A172 (cell line): ENCODE measurements around the gene ZBTB44. TPM values are rescaled to one million over a fixed set of nuclear protein-coding genes. Genes with fewer than 3 reads are reported as not detected.

Source experiments
- DNase-seq: peaks from one replicate; pipeline ENCODE4 v3.0.0-alpha.2; 2015; ENCODE audit warnings: low spot score
- total RNA-seq: library from RNA; depleted of rRNA; stranded (reverse); fragments of >200 nt; shearing (Covaris generic); gene quantifications from 2 replicates; pipeline ENCODE4 v1.2.3, GENCODE V29; 2014

The ZBTB44 gene
- total RNA-seq, 1 experiment from 2014 or later: 14.5 TPM

DNA sequence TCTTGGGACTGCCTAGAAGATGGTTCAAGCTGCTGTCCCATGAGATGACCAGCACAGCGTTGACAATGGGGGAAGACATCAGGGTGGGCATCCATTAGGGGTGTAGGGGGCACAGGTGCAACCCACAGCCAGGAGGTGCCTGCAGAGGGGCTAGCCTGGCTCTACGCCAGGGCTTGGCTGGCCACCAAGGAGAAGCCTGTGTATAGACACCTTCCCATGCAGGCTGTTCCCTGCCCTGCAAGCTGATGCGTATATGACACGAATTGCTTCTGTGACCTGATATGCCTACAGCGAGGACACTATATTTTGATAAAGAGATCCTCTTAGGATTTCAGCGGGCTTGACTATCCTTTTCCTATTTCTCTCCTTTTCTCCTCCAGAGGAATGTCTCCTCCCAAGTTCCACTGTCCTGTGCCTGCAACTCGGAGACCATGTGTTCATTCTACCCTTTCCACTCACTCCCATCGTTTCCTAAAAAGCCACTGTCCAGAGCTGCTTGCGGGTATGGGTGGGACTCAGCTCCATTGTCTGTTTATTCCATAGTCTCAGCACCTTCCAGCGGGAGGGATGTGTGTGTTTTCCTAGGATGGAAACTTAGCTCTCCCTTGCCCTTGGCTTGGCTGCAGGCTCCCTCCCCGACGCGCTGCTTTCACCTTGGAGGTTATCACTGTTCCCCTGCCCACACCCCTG, 99.0 kb downstream of the ZBTB44 start:
- DNase-seq: no peak

DNA sequence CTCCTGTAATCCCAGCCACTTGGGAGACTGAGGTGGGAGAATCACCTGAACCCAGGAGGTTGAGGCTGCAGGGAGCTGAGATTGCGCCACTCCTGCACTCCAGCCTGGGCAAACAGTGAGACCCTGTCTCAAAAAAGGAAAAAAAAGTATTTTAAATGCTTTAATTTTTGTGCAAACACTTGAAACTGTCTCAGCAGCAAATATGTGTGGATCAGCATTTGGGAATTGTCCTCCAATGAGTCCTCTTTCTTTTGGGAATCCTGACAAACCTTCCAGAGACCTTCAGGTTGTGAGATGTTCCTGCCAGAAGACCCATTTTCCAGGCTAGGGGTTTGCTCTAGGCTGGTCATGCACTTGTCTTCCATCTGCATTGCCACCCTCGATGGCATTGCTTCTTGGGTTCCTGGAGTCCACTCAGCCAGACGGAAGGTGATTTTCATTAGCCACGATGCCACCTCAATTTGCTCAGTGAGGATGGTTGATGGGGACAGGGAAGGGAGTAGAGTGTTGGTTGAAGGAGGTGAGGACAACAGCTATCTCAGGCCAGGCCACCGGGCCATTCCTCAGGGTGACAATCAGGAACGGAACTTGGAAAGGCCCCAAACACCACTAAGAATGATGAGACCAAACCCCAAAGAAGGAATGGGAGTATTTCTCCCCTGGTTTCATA, 99.7 kb downstream of the ZBTB44 start:
- DNase-seq: no peak

DNA sequence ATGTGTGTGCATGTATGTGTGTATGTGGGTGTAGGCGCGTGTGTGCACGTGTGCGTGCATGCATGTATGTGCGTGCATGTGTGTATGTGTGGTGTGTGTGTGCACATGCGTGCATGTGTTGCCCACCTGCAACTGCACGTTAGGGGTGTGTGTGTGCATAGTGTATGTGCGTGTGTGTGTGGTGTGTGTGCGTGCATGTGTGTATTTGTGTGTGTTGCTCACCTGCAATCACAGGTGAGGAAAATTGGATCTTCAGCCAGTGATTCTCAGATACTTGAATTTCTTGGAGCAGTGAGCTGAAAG, 100.8 kb downstream of the ZBTB44 start:
- DNase-seq: no peak

DNA sequence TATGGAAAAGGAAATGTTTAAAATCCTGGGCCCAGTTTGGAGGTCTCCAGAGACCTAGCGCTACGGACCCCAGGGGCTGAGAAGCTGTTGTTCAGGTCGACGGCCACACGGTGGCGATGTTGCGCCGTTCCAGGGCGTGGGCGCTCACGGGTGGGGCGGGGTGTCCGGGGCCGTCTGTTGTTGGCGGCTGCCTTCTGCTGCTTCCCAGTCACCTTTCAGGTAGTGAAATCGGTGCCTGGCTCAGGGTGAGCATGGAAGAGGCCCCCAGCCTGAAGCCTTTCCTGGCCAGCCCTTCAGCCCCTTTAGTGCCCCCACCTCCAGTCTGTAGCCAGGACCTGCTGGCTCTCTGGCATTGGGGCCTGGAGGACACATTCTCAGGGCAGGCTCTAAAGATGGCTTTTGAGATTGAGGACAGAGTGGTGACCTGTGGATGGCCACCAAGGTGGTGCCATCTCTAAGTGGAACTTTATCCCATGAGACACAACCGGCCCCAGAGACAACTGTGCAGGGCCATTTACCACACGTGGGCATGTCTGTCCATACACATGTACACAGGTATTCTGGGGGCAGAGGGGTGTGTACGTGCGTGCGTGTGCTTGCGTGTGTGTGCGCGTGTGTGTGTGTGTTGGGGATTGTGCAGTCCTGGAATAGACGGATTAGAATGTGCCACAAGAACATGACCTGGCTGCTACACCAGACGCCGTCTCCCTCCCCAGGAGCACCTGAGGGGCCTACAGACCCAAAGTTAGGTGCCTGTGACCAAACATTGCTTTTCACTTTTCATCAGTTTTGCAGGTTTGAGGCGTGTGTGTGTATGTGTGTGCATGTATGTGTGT, 101.4 kb downstream of the ZBTB44 start:
- DNase-seq: no peak

DNA sequence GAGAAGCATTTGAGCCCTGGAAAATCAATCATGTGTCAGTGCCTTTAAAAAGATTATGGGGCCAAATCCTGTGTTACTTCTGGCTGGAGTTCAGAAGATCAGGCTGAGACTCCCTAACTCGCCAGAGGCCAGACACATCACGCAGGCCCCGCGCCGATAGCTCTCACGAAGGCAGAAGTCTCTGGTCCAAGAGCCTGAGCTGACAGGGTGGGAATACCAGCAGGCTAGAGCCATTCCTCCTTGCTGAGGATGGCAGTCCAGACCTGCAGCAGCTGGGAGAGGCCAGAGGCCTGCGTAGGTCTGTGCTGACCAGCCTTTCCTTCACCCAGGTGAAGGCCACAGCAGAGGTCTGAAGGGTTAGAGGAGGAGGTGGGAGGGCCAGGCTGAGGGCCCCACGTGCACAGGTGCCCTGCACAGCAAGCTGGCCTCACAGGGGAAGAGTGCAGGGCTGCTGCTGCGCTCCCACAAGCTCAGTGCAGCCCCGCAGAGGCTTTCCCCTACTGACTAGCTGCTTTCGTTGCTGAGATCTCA, 102.2 kb downstream of the ZBTB44 start:
- DNase-seq: no peak

DNA sequence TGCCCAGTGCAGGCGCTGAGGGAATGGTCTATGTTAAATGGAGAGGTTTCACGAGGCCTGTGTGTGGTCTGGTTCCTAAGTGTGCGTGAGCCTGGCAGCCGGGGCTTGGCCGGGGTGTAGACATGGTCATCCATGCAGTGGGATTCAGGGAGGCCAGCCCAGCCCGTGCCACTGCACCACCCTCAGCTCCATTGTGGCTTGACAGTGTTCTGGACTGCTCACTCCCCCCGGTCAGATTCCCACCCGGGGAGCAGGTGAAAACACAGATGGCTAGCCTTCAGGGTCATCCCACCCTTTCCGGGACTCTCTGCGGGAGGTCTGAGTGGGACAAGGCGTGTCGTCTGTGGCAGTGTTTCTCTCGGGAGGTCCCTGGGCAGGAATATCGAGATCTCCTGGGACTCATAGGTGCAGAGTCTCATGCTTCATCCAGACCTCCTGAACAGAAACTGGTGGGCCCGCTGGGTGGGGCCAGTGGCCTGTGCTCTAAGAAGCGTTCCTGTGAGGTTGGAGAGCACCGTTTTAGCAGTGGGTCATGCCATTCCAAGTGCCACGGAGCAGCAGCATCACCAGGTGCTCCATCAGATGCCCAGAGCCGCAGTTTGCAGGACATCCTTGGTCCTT, 102.8 kb downstream of the ZBTB44 start:
- no peak for DNase-seq

DNA sequence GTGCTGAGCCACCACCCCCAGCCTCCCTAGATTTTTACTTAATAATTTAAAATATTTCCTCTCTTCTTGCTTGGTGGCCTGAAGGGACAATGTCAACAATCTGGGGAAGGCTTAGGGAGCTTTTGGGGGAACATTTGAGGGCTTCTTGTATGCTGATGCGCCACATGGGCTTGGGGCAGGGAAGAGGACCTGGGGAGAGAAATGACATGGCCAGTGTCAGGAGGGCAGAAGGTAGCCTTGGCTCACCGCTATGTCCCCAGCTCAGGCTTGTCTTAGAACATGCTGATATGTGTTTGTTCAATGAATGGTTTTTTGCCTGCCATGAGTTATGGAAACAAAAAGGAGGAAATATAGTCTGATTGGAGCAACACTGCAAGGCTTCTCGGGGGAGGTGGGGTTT, 103.6 kb downstream of the ZBTB44 start:
- no peak for DNase-seq

DNA sequence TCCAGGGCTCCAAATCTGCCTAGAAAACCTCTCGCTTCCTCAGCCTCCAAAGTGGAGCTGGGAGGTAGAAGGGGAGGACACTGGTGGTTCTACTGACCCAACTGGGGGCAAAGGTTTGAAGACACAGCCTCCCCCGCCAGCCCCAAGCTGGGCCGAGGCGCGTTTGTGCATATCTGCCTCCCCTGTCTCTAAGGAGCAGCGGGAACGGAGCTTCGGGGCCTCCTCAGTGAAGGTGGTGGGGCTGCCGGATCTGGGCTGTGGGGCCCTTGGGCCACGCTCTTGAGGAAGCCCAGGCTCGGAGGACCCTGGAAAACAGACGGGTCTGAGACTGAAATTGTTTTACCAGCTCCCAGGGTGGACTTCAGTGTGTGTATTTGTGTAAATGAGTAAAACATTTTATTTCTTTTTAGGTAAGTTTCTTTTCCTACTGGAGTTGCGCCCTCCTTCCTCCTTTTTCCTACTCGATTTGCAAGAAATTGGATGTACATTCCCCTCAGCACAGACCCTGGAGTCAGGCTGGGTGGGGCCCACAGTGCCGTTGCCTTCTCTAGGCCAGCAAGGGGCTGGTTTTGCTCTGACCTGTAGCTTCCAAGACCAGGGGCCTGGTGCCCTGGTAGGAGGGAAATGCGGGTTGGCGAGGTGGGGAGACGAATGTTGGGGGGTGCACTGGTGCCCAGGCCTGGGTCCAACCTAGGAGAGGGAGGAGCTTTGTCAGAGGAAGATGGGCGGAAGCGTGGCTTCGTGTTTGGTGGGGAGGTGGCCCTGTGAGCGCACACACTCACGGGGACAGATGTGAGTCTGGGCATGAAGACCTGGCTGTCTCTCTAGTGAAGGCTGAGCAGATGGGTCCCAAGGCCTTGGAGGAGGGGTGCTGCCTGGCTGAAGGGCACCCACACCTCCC, 104.5 kb downstream of the ZBTB44 start:
- no peak for DNase-seq

DNA sequence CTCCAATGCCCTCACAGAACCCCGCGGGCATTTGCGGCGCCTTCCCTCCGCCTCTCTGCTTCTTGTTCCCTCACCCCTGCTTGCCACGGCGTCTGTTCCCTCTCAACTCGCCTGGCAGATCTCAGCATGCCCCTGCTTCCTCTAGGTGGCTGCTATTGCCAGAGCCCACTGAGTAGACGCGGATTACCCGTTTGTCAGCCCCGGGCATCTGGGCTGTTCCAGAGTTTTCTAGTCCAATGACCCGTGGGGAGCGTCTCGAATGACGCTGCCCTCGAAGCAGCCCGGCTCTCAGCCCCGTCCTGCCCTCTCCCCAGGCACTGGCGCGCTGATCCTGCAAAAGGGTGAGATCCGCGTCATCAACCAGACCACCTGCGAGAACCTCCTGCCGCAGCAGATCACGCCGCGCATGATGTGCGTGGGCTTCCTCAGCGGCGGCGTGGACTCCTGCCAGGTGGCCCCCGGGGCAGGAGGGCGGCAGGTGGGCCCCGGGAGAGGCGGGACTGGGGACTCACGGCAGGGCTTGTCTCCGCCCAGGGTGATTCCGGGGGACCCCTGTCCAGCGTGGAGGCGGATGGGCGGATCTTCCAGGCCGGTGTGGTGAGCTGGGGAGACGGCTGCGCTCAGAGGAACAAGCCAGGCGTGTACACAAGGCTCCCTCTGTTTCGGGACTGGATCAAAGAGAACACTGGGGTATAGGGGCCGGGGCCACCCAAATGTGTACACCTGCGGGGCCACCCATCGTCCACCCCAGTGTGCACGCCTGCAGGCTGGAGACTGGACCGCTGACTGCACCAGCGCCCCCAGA, 105.4 kb downstream of the ZBTB44 start:
- no peak for DNase-seq

DNA sequence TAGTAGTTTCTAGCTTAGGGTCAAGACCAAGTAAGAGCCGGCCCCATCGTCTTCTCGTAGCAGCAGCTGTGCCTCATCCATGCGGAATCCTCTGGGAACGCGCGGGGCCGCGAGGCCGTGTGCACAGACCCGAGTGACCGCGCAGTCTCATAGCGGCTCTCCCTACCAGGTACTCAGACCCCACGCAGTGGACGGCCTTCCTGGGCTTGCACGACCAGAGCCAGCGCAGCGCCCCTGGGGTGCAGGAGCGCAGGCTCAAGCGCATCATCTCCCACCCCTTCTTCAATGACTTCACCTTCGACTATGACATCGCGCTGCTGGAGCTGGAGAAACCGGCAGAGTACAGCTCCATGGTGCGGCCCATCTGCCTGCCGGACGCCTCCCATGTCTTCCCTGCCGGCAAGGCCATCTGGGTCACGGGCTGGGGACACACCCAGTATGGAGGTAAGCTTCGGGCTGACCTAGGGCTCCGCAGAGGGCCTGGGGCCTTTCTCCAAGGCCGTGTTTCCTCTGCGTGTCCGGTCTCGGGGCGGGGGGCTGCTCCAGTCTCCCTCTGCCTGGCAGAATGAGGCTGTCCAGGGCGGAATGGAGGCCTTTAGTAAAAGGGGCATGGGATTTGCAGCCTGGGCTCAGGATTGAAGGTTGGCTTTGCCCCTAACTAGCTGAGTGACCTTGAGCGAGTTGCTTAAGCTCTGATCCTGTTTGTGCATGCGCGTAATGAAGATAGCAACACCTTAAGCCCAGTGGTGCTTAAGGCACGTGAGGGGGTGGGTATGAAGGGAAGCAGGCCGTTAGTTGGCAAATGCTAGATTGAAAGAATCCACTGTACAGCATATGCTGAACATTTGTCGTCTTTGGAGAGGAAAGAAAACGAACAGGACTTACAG, 106.2 kb downstream of the ZBTB44 start:
- DNase-seq: no peak

DNA sequence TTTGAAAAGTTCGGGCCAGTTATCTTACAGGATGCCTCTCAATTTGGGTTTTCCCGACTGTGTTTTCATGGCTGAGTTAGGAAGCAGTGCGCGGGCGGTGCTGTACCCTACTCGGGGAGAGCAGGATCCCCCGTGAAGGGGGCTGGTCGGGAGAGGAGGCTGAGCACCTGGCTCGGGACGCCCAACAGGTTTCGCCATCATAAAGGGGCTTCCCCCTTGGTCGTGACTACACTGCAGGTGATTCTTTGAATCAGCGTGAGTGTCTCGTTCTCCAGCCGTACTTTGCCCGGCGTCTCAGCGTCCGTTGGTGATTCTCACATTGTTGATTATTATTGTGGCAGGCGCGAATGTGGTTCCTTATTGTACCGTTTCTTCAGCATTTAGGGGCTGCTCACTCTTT, 108.6 kb downstream of the ZBTB44 start:
- DNase-seq: no peak

DNA sequence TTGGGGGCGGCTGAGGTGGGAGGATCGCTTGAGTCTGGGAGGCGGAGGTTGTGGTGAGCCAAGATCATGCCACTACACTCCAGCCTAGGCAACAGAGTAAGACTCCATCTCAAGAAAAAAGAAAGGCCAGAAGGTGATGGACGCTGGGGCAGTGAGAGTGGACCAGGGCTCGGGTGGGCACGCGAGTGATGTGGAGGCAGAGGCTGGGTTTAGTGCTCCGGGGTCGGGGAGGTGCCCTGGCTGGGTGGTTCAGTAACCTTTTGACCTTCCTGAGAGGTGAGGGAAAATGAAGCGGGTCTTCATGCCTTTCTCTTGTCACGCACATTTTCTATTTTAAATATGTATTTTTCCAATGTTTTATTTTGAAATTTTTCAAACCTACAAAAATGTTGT, 110.0 kb downstream of the ZBTB44 start:
- no peak for DNase-seq

DNA sequence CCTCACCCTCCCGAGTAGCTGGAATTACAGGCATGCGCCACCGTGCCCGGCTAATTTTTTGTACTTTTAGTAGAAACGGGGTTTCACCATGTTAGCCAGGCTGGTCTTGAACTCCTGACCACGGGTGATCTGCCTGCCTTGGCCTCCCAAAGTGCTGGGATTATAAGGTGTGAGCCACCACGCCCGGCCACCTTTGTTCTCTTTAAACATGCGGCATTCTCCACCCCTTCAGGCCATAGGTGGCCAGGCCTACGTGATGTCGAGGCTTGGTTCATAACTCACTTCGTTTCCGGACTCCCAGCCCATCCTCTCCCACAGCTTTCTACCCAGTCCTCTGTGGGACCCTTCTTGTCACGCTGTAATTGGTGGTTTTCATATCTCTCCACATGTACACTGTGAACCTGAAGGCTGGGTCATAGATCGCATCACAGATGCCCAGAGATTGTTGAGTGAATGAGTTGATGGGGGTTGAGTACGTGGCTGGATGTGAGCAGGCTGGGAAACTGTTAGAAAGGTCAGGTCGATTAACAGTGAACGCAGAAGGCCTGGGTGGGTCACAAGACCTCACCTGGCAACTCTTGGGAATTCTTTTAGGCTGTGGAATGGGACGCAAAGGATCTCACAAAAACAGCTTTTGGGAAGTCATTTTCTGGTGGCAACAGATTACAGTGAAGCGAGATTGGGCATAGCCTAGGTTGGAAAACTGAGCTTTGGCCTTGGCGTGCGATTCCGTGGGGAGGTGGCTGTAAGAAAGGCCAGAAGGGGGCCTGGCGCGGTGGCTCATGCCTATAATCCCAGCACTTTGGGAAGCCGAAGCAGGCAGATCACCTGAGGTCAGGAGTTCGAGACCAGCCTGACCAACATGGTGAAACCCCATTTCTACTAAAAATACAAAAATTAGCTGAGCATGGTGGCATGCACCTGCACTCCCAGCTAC, 110.7 kb downstream of the ZBTB44 start:
- DNase-seq: no peak

DNA sequence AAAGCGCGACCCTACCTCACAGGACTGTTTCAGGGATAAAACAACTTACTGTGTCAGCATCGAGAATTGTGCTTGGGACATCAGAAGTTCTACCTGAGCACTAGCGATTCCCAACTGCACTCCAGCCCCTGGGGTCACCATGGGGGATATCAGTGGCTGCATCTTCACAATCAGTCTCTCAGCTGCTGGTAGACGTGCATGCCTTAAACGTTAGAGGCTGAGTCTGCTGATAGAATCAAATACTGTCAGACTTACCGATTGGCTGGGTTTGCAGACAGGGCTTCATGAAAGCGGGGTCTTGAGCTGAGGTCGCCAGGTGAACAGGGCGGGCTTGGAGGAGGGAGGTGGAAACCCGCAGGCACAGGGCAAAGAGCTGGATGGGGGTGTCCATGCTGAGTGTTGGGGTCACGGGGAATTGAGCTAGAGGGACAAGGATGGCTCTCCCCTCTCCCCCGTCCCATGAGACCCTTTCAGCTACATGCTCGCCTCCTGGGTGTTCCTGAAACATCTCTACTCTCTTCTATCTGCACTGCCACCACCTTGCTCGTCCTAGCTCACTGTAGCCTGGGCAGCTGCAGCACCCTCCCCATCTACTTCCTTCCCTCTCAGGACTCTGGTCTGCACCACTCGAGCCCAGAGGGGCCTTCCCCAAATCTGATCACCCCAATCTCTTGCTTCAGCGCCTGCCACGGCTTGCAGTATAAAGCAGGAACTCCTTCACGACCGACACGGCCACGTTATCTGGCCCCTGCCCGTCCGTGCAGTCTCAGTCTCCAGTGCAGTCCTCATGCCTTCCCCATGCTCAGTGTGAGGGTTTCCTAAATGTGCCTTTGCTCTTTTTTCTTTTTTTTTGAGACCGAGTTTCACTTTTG, 111.7 kb downstream of the ZBTB44 start:
- DNase-seq: no peak

DNA sequence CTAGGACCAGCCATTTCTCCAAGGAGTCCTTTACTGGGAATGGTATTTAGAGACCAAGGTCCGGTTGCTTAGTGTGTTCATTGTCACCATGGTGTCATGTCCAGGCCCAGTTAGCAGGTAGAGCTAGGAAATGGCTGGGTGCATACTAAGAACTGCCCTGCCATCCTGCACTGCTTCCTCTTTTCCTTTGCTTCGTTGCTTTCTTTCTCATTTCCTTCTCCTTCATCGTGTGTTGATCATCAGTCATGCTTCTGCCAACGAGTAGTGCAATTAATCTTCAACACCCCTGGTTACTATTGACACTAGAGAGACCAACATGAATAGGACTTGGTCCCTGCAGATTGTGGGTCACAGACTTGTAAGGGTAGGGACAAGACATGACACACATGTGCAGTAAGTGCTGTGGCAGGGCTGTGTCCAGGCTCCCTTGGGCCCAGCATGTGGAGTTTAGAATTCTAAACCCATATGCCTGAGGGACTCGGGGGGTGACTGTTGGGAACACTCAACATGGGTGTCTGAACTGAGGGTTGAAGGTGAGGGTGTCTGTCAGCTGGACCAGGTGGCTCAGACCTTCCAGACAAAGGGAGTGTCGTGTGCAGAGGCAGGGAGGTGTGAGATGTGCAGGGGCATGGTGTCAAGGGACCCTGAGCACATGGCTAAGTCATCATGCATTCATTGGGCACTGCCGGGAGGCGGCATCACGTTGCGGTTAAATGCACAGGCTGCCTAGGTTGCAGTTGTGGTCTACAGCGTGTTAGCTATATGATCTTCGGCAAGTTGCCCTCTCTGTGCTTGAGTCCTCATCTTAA, 112.5 kb downstream of the ZBTB44 start:
- no peak for DNase-seq

DNA sequence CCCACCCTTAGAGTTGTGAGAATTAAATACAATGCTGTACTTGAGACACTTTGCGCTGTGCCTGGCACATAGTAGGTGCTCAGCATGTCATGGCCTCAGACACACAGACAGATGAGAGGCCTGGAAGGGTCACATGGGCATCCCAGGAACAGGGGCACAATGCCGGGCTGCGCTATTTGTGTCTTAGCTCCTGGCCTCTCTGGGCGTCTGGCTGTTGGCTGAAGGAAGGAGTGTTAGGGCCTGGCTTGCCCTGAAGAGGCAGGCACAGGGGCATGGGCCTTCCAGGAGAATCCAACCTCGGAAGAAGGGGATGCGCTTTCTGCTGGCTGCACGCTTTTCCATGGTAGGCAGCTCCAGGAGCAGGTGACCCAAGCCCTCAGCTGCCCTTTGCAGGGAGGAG, 113.7 kb downstream of the ZBTB44 start:
- DNase-seq: no peak
